Panc1 (cell line): ENCODE data around the gene MCM9. TPM values are rescaled to one million over a fixed set of nuclear protein-coding genes. Genes with fewer than 3 reads are reported as not detected.

Experiments
- ATAC-seq: fragments of 200-7000 bp; cut with Tn5 transposase; 2 replicates; pipeline ENCODE4 v1.9.1; 2020; ENCODE audit warnings: mild to moderate bottlenecking, moderate library complexity
- BruUV-seq: library from RNA; stranded (reverse); fragments of 400-500 nt; replicated peaks from 2 replicates; lab custom pipeline; 2021; lab: Mats Ljungman, UMichigan
- CTCF ChIA-PET: fragments of 300-600 bp; sonication (Branson Sonifier 250); formaldehyde crosslinking; loops from one replicate; lab custom pipeline; 2022; ENCODE audit warnings: antibody characterized with exemption; lab: Charles Lee
- POLR2A ChIA-PET: fragments of 300-600 bp; sonication (Branson Sonifier 250); formaldehyde crosslinking; loops from one replicate; lab custom pipeline; 2022; ENCODE audit warnings: antibody characterized with exemption; lab: Charles Lee
- DNase-seq: peaks from one replicate; pipeline ENCODE4 v3.0.0-alpha.2; 2010; ENCODE audit warnings: low read depth, low spot score
- H3K27ac ChIP-seq: 2 replicates; pipeline ENCODE4 v1.5.1; 2011; ENCODE audit warnings: mild to moderate bottlenecking, low read length, inconsistent platforms
- H3K27me3 ChIP-seq: fragments of 200-500 bp; sonication (Bioruptor generic); 2 replicates; pipeline ENCODE4 v1.6.0; 2014; ENCODE audit warnings: low read length, inconsistent platforms; ENCODE audit not compliant: control insufficient read depth, insufficient read depth
- H3K36me3 ChIP-seq: fragments of 200-500 bp; sonication (Bioruptor generic); 2 replicates; pipeline ENCODE4 v1.5.1; 2014; ENCODE audit warnings: inconsistent platforms, mild to moderate bottlenecking, low read length, moderate library complexity; ENCODE audit not compliant: control insufficient read depth, insufficient read depth
- H3K4me1 ChIP-seq: 2 replicates; pipeline ENCODE4 v1.5.1; 2011; ENCODE audit warnings: inconsistent platforms, mild to moderate bottlenecking, low read length, moderate library complexity; ENCODE audit not compliant: control insufficient read depth, insufficient read depth
- H3K4me3 ChIP-seq, 2 experiments: 2 replicates each; pipeline ENCODE4 v1.5.1; 2011 to 2012; ENCODE audit warnings: low read depth in 2 of 2, low read length in 2 of 2, mild to moderate bottlenecking in 2 of 2, inconsistent platforms in 1 of 2, moderate library complexity in 1 of 2
- H3K9me3 ChIP-seq: fragments of 200-500 bp; sonication (Bioruptor generic); 2 replicates; pipeline ENCODE4 v1.5.1; 2014; ENCODE audit warnings: low read depth, mild to moderate bottlenecking, inconsistent platforms, low read length, moderate library complexity; ENCODE audit not compliant: control insufficient read depth, insufficient read depth
- POLR2AphosphoS5 ChIP-seq: IDR thresholded peaks from 2 replicates; pipeline ENCODE4 v1.6.1; 2012; ENCODE audit warnings: mild to moderate bottlenecking, low read depth, low read length, moderate library complexity
- SIN3A ChIP-seq: IDR thresholded peaks from 2 replicates; pipeline ENCODE4 v1.6.1; 2012; ENCODE audit warnings: low read depth, mild to moderate bottlenecking, low read length, moderate library complexity, borderline replicate concordance; ENCODE audit not compliant: insufficient read depth
- TCF7L2 ChIP-seq: IDR thresholded peaks from 2 replicates; pipeline ENCODE4 v1.6.1; 2011; ENCODE audit warnings: mild to moderate bottlenecking, low read depth, low read length, inconsistent platforms
- in situ Hi-C: cut with HindIII; loops from 2 replicates; pipeline ENCODE4 v1.10.0; 2016; ENCODE audit warnings: low sequenced_read_pairs, low pct_unique_long_range_greater_than_20kb
- intact Hi-C: fragments of 100-400 bp; cut with micrococcal nuclease; formaldehyde crosslinking; loops from one replicate; pipeline ENCODE4 v1.10.0; 2022; ENCODE audit not compliant: unreplicated experiment
- total RNA-seq: library from RNA; stranded (reverse); gene quantifications from one replicate; pipeline ENCODE4 v1.2.1, GENCODE V29; 2021; ENCODE audit not compliant: unreplicated experiment
- TF ChIP-seq, protein P1 (sequence below): fragments of 450-650 bp; IDR thresholded peaks from 2 replicates; pipeline ENCODE4 v1.5.1; 2017; ENCODE audit warnings: mild to moderate bottlenecking
- TF ChIP-seq, protein P2 (sequence below), 2 experiments: IDR thresholded peaks; 2 replicates each; pipeline ENCODE4 v1.6.1; 2011 to 2012; ENCODE audit warnings: low read depth in 2 of 2, control low read depth in 1 of 2, low read length in 1 of 2, mild to moderate bottlenecking in 1 of 2, moderate library complexity in 1 of 2; ENCODE audit not compliant: insufficient read depth in 1 of 2

The MCM9 gene
- total RNA-seq, 1 experiment from 2014 or later: 20.4 TPM

DNA sequence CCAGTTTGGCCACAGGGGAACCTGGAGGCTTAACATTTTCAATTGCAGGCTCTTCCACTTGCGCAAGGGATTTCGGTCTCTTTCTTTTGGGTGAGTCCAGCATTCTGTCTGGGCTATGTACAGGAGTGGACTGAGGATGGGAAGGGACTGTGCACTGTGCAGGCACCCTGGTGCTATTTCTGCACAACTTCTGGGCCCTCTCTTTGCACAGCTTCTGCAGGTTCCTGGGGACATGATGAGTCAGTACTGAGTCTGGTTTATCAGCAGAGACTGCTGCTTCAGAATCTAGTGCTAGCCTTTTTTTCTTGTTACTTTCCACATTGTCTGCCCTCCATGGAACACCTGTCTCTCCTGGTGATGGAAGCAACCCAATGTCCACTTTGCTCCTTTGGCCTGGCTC is 119.5 kb downstream of the MCM9 start:
- ChIA-PET POLR2A (no interaction called here), CTCF (no interaction called here)
- Histone ChIP-seq H3K4me1 (no peaks in the 10 kb centered on the region), H3K27ac (no peak overlapping the region), H3K4me3 (no peak overlapping the region), H3K27me3 (no peaks in the 10 kb centered on the region), H3K9me3 (no peaks in the 10 kb centered on the region), H3K36me3 (no peaks in the 10 kb centered on the region)
- DNase-seq (no peak), ATAC-seq (no peak; the same call in 1 of the 2 replicates)
- TF ChIP-seq TCF7L2 (no peak), POLR2AphosphoS5 (no peak), SIN3A (no peak)
- TF ChIP-seq, protein P1, sequence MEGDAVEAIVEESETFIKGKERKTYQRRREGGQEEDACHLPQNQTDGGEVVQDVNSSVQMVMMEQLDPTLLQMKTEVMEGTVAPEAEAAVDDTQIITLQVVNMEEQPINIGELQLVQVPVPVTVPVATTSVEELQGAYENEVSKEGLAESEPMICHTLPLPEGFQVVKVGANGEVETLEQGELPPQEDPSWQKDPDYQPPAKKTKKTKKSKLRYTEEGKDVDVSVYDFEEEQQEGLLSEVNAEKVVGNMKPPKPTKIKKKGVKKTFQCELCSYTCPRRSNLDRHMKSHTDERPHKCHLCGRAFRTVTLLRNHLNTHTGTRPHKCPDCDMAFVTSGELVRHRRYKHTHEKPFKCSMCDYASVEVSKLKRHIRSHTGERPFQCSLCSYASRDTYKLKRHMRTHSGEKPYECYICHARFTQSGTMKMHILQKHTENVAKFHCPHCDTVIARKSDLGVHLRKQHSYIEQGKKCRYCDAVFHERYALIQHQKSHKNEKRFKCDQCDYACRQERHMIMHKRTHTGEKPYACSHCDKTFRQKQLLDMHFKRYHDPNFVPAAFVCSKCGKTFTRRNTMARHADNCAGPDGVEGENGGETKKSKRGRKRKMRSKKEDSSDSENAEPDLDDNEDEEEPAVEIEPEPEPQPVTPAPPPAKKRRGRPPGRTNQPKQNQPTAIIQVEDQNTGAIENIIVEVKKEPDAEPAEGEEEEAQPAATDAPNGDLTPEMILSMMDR: no peak
- TF ChIP-seq, protein P2, sequence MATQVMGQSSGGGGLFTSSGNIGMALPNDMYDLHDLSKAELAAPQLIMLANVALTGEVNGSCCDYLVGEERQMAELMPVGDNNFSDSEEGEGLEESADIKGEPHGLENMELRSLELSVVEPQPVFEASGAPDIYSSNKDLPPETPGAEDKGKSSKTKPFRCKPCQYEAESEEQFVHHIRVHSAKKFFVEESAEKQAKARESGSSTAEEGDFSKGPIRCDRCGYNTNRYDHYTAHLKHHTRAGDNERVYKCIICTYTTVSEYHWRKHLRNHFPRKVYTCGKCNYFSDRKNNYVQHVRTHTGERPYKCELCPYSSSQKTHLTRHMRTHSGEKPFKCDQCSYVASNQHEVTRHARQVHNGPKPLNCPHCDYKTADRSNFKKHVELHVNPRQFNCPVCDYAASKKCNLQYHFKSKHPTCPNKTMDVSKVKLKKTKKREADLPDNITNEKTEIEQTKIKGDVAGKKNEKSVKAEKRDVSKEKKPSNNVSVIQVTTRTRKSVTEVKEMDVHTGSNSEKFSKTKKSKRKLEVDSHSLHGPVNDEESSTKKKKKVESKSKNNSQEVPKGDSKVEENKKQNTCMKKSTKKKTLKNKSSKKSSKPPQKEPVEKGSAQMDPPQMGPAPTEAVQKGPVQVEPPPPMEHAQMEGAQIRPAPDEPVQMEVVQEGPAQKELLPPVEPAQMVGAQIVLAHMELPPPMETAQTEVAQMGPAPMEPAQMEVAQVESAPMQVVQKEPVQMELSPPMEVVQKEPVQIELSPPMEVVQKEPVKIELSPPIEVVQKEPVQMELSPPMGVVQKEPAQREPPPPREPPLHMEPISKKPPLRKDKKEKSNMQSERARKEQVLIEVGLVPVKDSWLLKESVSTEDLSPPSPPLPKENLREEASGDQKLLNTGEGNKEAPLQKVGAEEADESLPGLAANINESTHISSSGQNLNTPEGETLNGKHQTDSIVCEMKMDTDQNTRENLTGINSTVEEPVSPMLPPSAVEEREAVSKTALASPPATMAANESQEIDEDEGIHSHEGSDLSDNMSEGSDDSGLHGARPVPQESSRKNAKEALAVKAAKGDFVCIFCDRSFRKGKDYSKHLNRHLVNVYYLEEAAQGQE (IDR thresholded peaks at IDR 0.05; ENCODE audit: insufficient read depth in 1 of 2, low read depth in 2 of 2, low read length in 1 of 2): no peak
- in situ Hi-C loops (no loop called here), intact Hi-C loops (no loop called here)
- no TSS peak for BruUV-seq

DNA sequence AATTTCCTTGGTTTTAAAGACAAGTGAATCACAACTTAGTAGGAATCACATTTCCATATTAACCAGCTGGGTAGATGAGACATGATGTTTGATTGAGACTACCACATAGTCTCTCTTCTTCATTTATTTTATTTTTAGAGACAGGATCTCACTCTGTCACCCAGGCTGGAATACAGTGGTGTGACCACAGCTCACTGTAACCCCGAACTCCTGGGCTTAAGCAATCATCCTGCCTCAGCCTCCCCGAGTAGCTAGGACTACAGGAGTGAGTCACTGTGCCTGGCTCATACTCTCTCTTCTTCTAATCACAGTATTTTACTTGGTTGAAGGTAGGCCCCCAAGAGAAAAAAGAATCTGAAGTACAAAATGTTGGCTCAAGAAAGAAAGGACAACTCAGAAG is 121.2 kb downstream of the MCM9 start:
- intact Hi-C loops: no loop called here
- no peak overlapping the region for H3K27ac ChIP-seq
- in situ Hi-C loops: no loop called here
- TF ChIP-seq SIN3A: no peak
- TF ChIP-seq POLR2AphosphoS5: no peak
- TF ChIP-seq TCF7L2: no peak
- TF ChIP-seq, protein P1: no peak
- TF ChIP-seq, protein P2 (IDR thresholded peaks at IDR 0.05; ENCODE audit: insufficient read depth in 1 of 2, low read depth in 2 of 2, low read length in 1 of 2): no peak
- BruUV-seq: TSS peak; percentile 21
- ChIA-PET CTCF (no interaction called here), POLR2A (no interaction called here)
- ATAC-seq (no peak), DNase-seq (no peak)
- no peaks in the 10 kb centered on the region for H3K36me3 ChIP-seq
- no peaks in the 10 kb centered on the region for H3K27me3 ChIP-seq
- H3K4me3 ChIP-seq: no peak overlapping the region
- no peaks in the 10 kb centered on the region for H3K4me1 ChIP-seq
- H3K9me3 ChIP-seq: no peaks in the 10 kb centered on the region
